Measurements from ENCODE around the gene KCNMA1.

KCNMA1 gene

GRCh38 chr10:77507291-77507880 lies 130.2 kb downstream of the KCNMA1 start:
- no peak for DNase-seq (ENCODE audit: low read depth)

GRCh38 chr10:77506517-77507200 lies 130.9 kb downstream of the KCNMA1 start:
- DNase-seq (ENCODE audit: low read depth) = no peak

- no peak for DNase-seq (ENCODE audit: low read depth)
These were observed 131.9 kb downstream of the KCNMA1 start for GRCh38 chr10:77505431-77506334.

- no peak for DNase-seq (ENCODE audit: low read depth)
These were observed 132.7 kb downstream of the KCNMA1 start for GRCh38 chr10:77504873-77505257.

- no peak for DNase-seq (ENCODE audit: low read depth)
These were observed 133.3 kb downstream of the KCNMA1 start for GRCh38 chr10:77504196-77504872.

- no peak for DNase-seq (ENCODE audit: low read depth)
These were observed 135.8 kb downstream of the KCNMA1 start for GRCh38 chr10:77501846-77502261.

GRCh38 chr10:77501152-77501845 lies 136.3 kb downstream of the KCNMA1 start:
- DNase-seq (ENCODE audit: low read depth) = no peak

- no peak for DNase-seq (ENCODE audit: low read depth)
These were observed 136.9 kb downstream of the KCNMA1 start for GRCh38 chr10:77500754-77501151.

- no peak for DNase-seq (ENCODE audit: low read depth)
These were observed 138.8 kb downstream of the KCNMA1 start for GRCh38 chr10:77498829-77499228.

GRCh38 chr10:77498210-77498609 lies 139.4 kb downstream of the KCNMA1 start:
- DNase-seq (ENCODE audit: low read depth) = no peak

GRCh38 chr10:77497748-77498147 lies 139.9 kb downstream of the KCNMA1 start:
- DNase-seq (ENCODE audit: low read depth) = no peak

GRCh38 chr10:77496941-77497420 lies 140.6 kb downstream of the KCNMA1 start:
- no peak for DNase-seq (ENCODE audit: low read depth)

GRCh38 chr10:77494756-77495541 lies 142.7 kb downstream of the KCNMA1 start:
- DNase-seq (ENCODE audit: low read depth) = no peak

- DNase-seq (ENCODE audit: low read depth) = no peak
These were observed 143.3 kb downstream of the KCNMA1 start for GRCh38 chr10:77494327-77494726.

- DNase-seq (ENCODE audit: low read depth) = no peak
These were observed 143.8 kb downstream of the KCNMA1 start for GRCh38 chr10:77493851-77494261.

- no peak for DNase-seq (ENCODE audit: low read depth)
These were observed 144.3 kb downstream of the KCNMA1 start for GRCh38 chr10:77493239-77493806.

GRCh38 chr10:77492368-77492994 lies 145.1 kb downstream of the KCNMA1 start:
- no peak for DNase-seq (ENCODE audit: low read depth)

GRCh38 chr10:77490534-77491314 lies 146.9 kb downstream of the KCNMA1 start:
- DNase-seq (ENCODE audit: low read depth) = no peak

- no peak for DNase-seq (ENCODE audit: low read depth)
These were observed 151.1 kb downstream of the KCNMA1 start for GRCh38 chr10:77486517-77486916.

All from stimulated activated CD8-positive, alpha-beta memory T cell treated with anti-CD3 and anti-CD28 coated beads, Interleukin-4, amount 100 ng/mL, for 24 hours (primary cell).